ENCODE results near the gene ARHGEF33.

ARHGEF33 gene

DNA sequence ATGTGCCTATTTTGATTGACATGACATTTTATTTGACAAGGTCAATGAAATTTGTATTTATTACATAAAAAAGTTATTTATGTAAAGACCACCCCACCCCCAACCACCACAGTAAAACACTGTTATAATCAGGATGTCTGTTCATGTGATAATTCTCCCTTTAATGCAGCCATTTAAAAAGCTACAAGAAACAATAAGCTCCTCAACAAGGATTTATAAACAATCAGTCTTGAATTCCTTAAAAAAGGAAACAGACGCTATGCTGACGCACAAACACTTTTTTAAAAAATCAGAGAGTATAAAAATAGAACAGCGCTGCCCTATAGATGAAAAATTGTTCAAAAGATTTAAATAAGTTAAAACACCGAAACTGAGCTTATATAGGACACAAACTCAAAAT is 129.0 kb downstream of the ARHGEF33 start:
- Histone ChIP-seq H3K27me3 (ENCODE audit: insufficient read depth, poor library complexity, severe bottlenecking) (no peaks in the 10 kb centered on the region), H3K4me3 (replicated peaks; ENCODE audit: insufficient read depth, low read length) (no peak overlapping the region), H3K27ac (replicated peaks) (no peak overlapping the region)
- no peak for DNase-seq (ENCODE audit: low read depth in 1 of 2, low spot score in 1 of 2)
- TF ChIP-seq SPI1 (IDR thresholded peaks at IDR 0.05; ENCODE audit: borderline replicate concordance, low read depth) (no peak), GABPA (IDR thresholded peaks at IDR 0.05; ENCODE audit: low read depth) (no peak), POLR2AphosphoS5 (IDR thresholded peaks at IDR 0.05; ENCODE audit: low read depth) (no peak)
- TF ChIP-seq, protein P1, sequence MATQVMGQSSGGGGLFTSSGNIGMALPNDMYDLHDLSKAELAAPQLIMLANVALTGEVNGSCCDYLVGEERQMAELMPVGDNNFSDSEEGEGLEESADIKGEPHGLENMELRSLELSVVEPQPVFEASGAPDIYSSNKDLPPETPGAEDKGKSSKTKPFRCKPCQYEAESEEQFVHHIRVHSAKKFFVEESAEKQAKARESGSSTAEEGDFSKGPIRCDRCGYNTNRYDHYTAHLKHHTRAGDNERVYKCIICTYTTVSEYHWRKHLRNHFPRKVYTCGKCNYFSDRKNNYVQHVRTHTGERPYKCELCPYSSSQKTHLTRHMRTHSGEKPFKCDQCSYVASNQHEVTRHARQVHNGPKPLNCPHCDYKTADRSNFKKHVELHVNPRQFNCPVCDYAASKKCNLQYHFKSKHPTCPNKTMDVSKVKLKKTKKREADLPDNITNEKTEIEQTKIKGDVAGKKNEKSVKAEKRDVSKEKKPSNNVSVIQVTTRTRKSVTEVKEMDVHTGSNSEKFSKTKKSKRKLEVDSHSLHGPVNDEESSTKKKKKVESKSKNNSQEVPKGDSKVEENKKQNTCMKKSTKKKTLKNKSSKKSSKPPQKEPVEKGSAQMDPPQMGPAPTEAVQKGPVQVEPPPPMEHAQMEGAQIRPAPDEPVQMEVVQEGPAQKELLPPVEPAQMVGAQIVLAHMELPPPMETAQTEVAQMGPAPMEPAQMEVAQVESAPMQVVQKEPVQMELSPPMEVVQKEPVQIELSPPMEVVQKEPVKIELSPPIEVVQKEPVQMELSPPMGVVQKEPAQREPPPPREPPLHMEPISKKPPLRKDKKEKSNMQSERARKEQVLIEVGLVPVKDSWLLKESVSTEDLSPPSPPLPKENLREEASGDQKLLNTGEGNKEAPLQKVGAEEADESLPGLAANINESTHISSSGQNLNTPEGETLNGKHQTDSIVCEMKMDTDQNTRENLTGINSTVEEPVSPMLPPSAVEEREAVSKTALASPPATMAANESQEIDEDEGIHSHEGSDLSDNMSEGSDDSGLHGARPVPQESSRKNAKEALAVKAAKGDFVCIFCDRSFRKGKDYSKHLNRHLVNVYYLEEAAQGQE (IDR thresholded peaks at IDR 0.05; ENCODE audit: insufficient replicate concordance, low read depth) = no peak
- TF ChIP-seq, protein P2, sequence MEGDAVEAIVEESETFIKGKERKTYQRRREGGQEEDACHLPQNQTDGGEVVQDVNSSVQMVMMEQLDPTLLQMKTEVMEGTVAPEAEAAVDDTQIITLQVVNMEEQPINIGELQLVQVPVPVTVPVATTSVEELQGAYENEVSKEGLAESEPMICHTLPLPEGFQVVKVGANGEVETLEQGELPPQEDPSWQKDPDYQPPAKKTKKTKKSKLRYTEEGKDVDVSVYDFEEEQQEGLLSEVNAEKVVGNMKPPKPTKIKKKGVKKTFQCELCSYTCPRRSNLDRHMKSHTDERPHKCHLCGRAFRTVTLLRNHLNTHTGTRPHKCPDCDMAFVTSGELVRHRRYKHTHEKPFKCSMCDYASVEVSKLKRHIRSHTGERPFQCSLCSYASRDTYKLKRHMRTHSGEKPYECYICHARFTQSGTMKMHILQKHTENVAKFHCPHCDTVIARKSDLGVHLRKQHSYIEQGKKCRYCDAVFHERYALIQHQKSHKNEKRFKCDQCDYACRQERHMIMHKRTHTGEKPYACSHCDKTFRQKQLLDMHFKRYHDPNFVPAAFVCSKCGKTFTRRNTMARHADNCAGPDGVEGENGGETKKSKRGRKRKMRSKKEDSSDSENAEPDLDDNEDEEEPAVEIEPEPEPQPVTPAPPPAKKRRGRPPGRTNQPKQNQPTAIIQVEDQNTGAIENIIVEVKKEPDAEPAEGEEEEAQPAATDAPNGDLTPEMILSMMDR (IDR thresholded peaks at IDR 0.05; ENCODE audit: insufficient read depth, low read length) = no peak

DNA sequence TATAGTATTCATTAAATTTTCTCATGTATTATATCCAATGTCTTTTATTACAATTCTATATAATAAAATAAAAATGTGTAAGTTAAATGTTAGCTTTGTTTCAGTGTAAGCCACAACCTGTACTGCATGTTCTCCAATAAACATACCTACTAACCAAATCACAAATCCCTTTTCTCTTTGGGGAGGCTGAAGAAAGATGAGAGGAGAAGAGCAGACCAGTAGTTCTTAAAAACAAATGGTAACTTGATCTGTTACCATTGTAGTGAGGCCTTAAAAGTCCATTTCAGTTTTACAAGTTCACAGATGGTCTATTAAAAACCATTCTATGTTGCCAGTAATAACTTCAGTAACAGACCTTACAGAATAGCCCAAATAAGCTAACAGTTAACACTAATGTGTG is 130.7 kb downstream of the ARHGEF33 start:
- TF ChIP-seq POLR2AphosphoS5 (IDR thresholded peaks at IDR 0.05; ENCODE audit: low read depth) (no peak), GABPA (IDR thresholded peaks at IDR 0.05; ENCODE audit: low read depth) (no peak), SPI1 (IDR thresholded peaks at IDR 0.05; ENCODE audit: borderline replicate concordance, low read depth) (no peak)
- TF ChIP-seq, protein P1 (IDR thresholded peaks at IDR 0.05; ENCODE audit: insufficient replicate concordance, low read depth) = no peak
- TF ChIP-seq, protein P2 (IDR thresholded peaks at IDR 0.05; ENCODE audit: insufficient read depth, low read length) = no peak
- DNase-seq (ENCODE audit: low read depth in 1 of 2, low spot score in 1 of 2) = no peak
- no peak overlapping the region for H3K27ac ChIP-seq (replicated peaks)
- H3K4me3 ChIP-seq (replicated peaks; ENCODE audit: insufficient read depth, low read length) = no peak overlapping the region
- H3K27me3 ChIP-seq (ENCODE audit: insufficient read depth, poor library complexity, severe bottlenecking) = no peaks in the 10 kb centered on the region

DNA sequence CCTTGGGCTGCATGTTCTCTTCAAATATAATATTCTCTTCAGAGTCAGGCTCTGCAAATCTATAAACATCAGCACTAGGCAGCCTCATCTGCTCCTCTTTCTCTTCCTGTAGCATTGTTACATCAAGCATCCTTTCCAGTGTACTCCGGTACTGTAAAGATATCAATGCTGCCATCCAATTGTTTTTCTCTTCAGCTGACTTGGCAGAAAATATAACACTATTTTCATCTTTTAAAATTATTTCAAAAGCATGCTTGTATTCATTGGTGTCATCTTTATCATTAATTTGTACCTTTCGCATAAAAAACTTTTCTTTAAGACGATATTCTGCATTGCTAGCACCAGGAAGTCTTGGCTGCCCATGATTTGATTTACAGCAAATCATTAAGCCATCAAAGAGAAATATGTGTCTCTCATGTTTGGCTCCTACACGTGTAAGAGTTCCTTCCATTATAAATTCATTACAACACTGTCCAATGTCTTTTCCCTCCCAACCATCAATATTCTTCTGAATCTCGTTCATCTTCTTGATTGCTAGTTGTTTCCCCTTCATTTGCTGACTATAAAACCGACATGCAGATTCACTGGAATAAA is 133.1 kb downstream of the ARHGEF33 start:
- H3K27me3 ChIP-seq (ENCODE audit: insufficient read depth, poor library complexity, severe bottlenecking) = no peaks in the 10 kb centered on the region
- H3K4me3 ChIP-seq (replicated peaks; ENCODE audit: insufficient read depth, low read length) = no peak overlapping the region
- no peak for DNase-seq (ENCODE audit: low read depth in 1 of 2, low spot score in 1 of 2)
- H3K27ac ChIP-seq (replicated peaks) = no peak overlapping the region
- TF ChIP-seq SPI1 (IDR thresholded peaks at IDR 0.05; ENCODE audit: borderline replicate concordance, low read depth) = no peak
- TF ChIP-seq, protein P2 (IDR thresholded peaks at IDR 0.05; ENCODE audit: insufficient read depth, low read length) = no peak
- TF ChIP-seq, protein P1 (IDR thresholded peaks at IDR 0.05; ENCODE audit: insufficient replicate concordance, low read depth) = no peak
- TF ChIP-seq GABPA (IDR thresholded peaks at IDR 0.05; ENCODE audit: low read depth) = no peak
- no peak for TF ChIP-seq POLR2AphosphoS5 (IDR thresholded peaks at IDR 0.05; ENCODE audit: low read depth)

Data from HL-60 (cell line).